Fibroblast of lung (primary cell): ENCODE data around the gene TRNP1.

ENCODE experiments used
- EZH2 ChIP-seq: IDR thresholded peaks from 2 replicates; pipeline ENCODE4 v1.5.1; 2012; ENCODE audit warnings: low read length, control low read depth, mild to moderate bottlenecking; ENCODE audit errors: missing control alignments
- TF ChIP-seq, protein P1 (sequence below), 2 donors: IDR thresholded peaks in 1 of 2; conservative IDR thresholded peaks in 1 of 2; 1 replicate in 1 of 2; 2 replicates in 1 of 2; pipeline ENCODE4 v1.5.1; 2011 to 2012; ENCODE audit warnings: low read length in 2 of 2, control low read depth in 1 of 2, inconsistent platforms in 1 of 2, low read depth in 1 of 2, mild to moderate bottlenecking in 1 of 2

DNA sequence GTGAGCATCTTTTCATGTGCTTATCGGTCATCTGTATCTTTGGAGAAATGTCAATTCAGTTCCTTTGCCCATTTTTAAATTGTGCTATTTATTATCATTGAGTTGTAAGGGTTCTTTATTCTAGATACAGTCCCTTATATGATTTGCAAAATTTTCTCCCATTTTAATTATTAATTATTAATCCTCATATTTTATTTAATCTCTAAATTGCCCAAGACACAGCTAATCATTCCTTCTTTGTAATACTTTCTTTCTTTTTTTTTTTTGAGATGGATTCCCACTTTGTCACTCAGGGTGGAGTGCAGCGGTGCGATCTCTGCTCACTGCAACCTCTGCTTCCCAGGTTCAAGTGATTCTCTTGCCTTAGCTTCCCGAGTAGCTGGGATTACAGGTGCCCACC is 32.2 kb downstream of the TRNP1 start:
- TF ChIP-seq, protein P1, sequence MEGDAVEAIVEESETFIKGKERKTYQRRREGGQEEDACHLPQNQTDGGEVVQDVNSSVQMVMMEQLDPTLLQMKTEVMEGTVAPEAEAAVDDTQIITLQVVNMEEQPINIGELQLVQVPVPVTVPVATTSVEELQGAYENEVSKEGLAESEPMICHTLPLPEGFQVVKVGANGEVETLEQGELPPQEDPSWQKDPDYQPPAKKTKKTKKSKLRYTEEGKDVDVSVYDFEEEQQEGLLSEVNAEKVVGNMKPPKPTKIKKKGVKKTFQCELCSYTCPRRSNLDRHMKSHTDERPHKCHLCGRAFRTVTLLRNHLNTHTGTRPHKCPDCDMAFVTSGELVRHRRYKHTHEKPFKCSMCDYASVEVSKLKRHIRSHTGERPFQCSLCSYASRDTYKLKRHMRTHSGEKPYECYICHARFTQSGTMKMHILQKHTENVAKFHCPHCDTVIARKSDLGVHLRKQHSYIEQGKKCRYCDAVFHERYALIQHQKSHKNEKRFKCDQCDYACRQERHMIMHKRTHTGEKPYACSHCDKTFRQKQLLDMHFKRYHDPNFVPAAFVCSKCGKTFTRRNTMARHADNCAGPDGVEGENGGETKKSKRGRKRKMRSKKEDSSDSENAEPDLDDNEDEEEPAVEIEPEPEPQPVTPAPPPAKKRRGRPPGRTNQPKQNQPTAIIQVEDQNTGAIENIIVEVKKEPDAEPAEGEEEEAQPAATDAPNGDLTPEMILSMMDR (conservative IDR thresholded peaks at IDR 0.05 in 1 of 2, IDR thresholded peaks at IDR 0.05 in 1 of 2; ENCODE audit: low read depth in 1 of 2, low read length in 2 of 2) = no peak
- no peak for TF ChIP-seq EZH2
